Measurements from ENCODE around the gene CLINT1.

GRCh38 chr5:157735991-157736390, 123.0 kb downstream of the CLINT1 start:
- TF ChIP-seq POLR2AphosphoS5 (IDR thresholded peaks at IDR 0.05) (no peak), CTCF (IDR thresholded peaks at IDR 0.05) (no peak), POLR2A (IDR thresholded peaks at IDR 0.05) (no peak)

Data from breast epithelium (tissue), 3 donors.